ENCODE data around the gene TMEM254.

GRCh38 chr10:80046629-80047441, 31.6 kb upstream of the TMEM254 start:
- TF ChIP-seq CTCF (IDR thresholded peaks at IDR 0.05; ENCODE audit: insufficient read depth, low read length, poor library complexity, severe bottlenecking) = peak; percentile 93
- no peak for TF ChIP-seq EZH2phosphoT487 (conservative IDR thresholded peaks at IDR 0.05; ENCODE audit: low read length)
